HEK293 (cell line): ENCODE data around the gene LRRC34.

Source experiments
- CTCF ChIA-PET: fragments of 350-600 bp; formaldehyde crosslinking; extraction: SDS; loops from one replicate; lab custom pipeline; 2021; ENCODE audit warnings: antibody characterized with exemption; lab: Yijun Ruan, JAX
- POLR2A ChIA-PET: fragments of 300-600 bp; formaldehyde crosslinking; extraction: SDS; loops from one replicate; lab custom pipeline; 2020; ENCODE audit warnings: antibody characterized with exemption, inconsistent platforms; lab: Yijun Ruan, JAX
- H3K27ac ChIP-seq: fragments of 200-500 bp; sonication (Bioruptor generic); 2 replicates; pipeline ENCODE4 v1.5.1; 2014; ENCODE audit warnings: low read depth, low read length, control low read depth, inconsistent platforms; ENCODE audit errors: extremely low read depth
- H3K36me3 ChIP-seq, 2 experiments: fragments of 200-500 bp in 1 of 2; sonication (Bioruptor generic) in 1 of 2; 1 replicate in 1 of 2; 2 replicates in 1 of 2; pipeline ENCODE4 v1.5.1; 2014 to 2017; ENCODE audit warnings: inconsistent platforms in 2 of 2, low read length in 2 of 2; ENCODE audit not compliant: control insufficient read depth in 2 of 2, insufficient read depth in 1 of 2
- H3K4me1 ChIP-seq: fragments of 200-500 bp; sonication (Bioruptor generic); 2 replicates; pipeline ENCODE4 v1.5.1; 2014; ENCODE audit warnings: mild to moderate bottlenecking, low read length, inconsistent platforms; ENCODE audit not compliant: control insufficient read depth, insufficient read depth
- H3K4me3 ChIP-seq: 2 replicates; pipeline ENCODE4 v1.5.1; 2011; ENCODE audit warnings: low read depth, mild to moderate bottlenecking, control low read depth, low read length, moderate library complexity
- H3K9me3 ChIP-seq: fragments of 200-500 bp; sonication (Bioruptor generic); 2 replicates; pipeline ENCODE4 v1.5.1; 2014; ENCODE audit warnings: low read depth, low read length, inconsistent platforms; ENCODE audit not compliant: control insufficient read depth, insufficient read depth
- GFI1B ChIP-seq: fragments of 450-650 bp; formaldehyde crosslinking; IDR thresholded peaks from 2 replicates; pipeline ENCODE4 v1.5.1; 2016; ENCODE audit warnings: missing biosample characterization, missing genetic modification characterization
- GLI2 ChIP-seq: fragments of 450-650 bp; formaldehyde crosslinking; IDR thresholded peaks from 2 replicates; pipeline ENCODE4; 2017; ENCODE audit warnings: missing biosample characterization, missing genetic modification characterization, low read depth, borderline replicate concordance
- KLF7 ChIP-seq: fragments of 450-650 bp; formaldehyde crosslinking; IDR thresholded peaks from 2 replicates; pipeline ENCODE4 v1.5.1; 2016; ENCODE audit warnings: missing biosample characterization, missing genetic modification characterization, borderline replicate concordance
- ZFHX2 ChIP-seq: fragments of 450-650 bp; formaldehyde crosslinking; conservative IDR thresholded peaks from 2 replicates; pipeline ENCODE4 v1.5.1; 2016; ENCODE audit warnings: missing biosample characterization, missing genetic modification characterization
- ZNF138 ChIP-seq: fragments of 450-650 bp; formaldehyde crosslinking; IDR thresholded peaks from 2 replicates; pipeline ENCODE4 v1.5.1; 2016; ENCODE audit warnings: missing biosample characterization, missing genetic modification characterization, borderline replicate concordance
- ZNF423 ChIP-seq: fragments of 450-650 bp; formaldehyde crosslinking; IDR thresholded peaks from 2 replicates; pipeline ENCODE4 v1.5.1; 2016; ENCODE audit warnings: missing biosample characterization, missing genetic modification characterization
- ZNF571 ChIP-seq: fragments of 450-650 bp; formaldehyde crosslinking; IDR thresholded peaks from 2 replicates; pipeline ENCODE4 v1.5.0; 2017; ENCODE audit warnings: missing biosample characterization, missing genetic modification characterization
- ZNF610 ChIP-seq: fragments of 450-650 bp; formaldehyde crosslinking; IDR thresholded peaks from 2 replicates; pipeline ENCODE4 v1.5.1; 2016; ENCODE audit warnings: missing biosample characterization, missing genetic modification characterization, borderline replicate concordance
- ZNF660 ChIP-seq: fragments of 450-650 bp; IDR thresholded peaks from 2 replicates; pipeline ENCODE4 v1.5.1; 2018; ENCODE audit warnings: missing biosample characterization, mild to moderate bottlenecking, missing genetic modification characterization
- ZNF677 ChIP-seq: fragments of 450-650 bp; IDR thresholded peaks from 2 replicates; pipeline ENCODE4 v1.5.0; 2018; ENCODE audit warnings: missing biosample characterization, mild to moderate bottlenecking, missing genetic modification characterization, moderate library complexity
- ZSCAN30 ChIP-seq: fragments of 450-650 bp; IDR thresholded peaks from 2 replicates; pipeline ENCODE4 v1.5.1; 2018; ENCODE audit warnings: missing biosample characterization, mild to moderate bottlenecking, missing genetic modification characterization, moderate library complexity
- TF ChIP-seq, protein P1 (sequence below): fragments of 450-650 bp; formaldehyde crosslinking; IDR thresholded peaks from 2 replicates; pipeline ENCODE4 v1.5.1; 2016; ENCODE audit warnings: missing biosample characterization, missing genetic modification characterization, low read depth
- TF ChIP-seq, protein P2 (sequence below): fragments of 450-650 bp; formaldehyde crosslinking; IDR thresholded peaks from 2 replicates; pipeline ENCODE4 v1.5.1; 2016; ENCODE audit warnings: missing biosample characterization, missing genetic modification characterization
- TF ChIP-seq, protein P3 (sequence below): fragments of 450-650 bp; formaldehyde crosslinking; IDR thresholded peaks from 2 replicates; pipeline ENCODE4 v1.5.1; 2016; ENCODE audit warnings: missing biosample characterization, missing genetic modification characterization
- TF ChIP-seq, protein P4 (sequence below): IDR thresholded peaks from 2 replicates; pipeline ENCODE4 v1.6.1; 2011; ENCODE audit warnings: mild to moderate bottlenecking, low read depth, low read length, borderline replicate concordance

The LRRC34 gene

DNA sequence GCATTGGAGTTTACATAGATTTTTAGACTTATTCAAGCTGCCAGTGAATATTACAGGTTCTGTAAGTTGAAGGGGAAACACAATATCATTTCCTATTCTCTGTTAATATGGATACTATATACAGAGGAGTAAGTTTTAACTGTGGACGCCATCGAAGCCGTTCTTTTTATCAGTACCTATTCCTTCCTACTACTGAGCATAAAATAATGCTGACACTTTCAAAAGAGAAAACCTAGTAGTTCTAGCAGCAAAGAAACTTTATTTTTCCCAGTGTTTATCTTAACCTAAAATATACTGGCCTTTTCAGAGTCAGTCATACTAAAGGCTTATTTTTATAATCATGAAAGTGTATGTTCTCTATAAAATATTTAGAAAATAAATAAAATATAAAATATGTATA, 42.8 kb upstream of the LRRC34 start:
- H3K9me3 ChIP-seq = no peaks in the 10 kb centered on the region
- TF ChIP-seq, protein P1, sequence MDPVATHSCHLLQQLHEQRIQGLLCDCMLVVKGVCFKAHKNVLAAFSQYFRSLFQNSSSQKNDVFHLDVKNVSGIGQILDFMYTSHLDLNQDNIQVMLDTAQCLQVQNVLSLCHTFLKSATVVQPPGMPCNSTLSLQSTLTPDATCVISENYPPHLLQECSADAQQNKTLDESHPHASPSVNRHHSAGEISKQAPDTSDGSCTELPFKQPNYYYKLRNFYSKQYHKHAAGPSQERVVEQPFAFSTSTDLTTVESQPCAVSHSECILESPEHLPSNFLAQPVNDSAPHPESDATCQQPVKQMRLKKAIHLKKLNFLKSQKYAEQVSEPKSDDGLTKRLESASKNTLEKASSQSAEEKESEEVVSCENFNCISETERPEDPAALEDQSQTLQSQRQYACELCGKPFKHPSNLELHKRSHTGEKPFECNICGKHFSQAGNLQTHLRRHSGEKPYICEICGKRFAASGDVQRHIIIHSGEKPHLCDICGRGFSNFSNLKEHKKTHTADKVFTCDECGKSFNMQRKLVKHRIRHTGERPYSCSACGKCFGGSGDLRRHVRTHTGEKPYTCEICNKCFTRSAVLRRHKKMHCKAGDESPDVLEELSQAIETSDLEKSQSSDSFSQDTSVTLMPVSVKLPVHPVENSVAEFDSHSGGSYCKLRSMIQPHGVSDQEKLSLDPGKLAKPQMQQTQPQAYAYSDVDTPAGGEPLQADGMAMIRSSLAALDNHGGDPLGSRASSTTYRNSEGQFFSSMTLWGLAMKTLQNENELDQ (tag by site-specific recombination) = no peak
- TF ChIP-seq ZNF571 (tag by site-specific recombination) (no peak), GLI2 (tag by site-specific recombination) (no peak), ZNF677 (tag by site-specific recombination) (no peak)
- TF ChIP-seq, protein P2, sequence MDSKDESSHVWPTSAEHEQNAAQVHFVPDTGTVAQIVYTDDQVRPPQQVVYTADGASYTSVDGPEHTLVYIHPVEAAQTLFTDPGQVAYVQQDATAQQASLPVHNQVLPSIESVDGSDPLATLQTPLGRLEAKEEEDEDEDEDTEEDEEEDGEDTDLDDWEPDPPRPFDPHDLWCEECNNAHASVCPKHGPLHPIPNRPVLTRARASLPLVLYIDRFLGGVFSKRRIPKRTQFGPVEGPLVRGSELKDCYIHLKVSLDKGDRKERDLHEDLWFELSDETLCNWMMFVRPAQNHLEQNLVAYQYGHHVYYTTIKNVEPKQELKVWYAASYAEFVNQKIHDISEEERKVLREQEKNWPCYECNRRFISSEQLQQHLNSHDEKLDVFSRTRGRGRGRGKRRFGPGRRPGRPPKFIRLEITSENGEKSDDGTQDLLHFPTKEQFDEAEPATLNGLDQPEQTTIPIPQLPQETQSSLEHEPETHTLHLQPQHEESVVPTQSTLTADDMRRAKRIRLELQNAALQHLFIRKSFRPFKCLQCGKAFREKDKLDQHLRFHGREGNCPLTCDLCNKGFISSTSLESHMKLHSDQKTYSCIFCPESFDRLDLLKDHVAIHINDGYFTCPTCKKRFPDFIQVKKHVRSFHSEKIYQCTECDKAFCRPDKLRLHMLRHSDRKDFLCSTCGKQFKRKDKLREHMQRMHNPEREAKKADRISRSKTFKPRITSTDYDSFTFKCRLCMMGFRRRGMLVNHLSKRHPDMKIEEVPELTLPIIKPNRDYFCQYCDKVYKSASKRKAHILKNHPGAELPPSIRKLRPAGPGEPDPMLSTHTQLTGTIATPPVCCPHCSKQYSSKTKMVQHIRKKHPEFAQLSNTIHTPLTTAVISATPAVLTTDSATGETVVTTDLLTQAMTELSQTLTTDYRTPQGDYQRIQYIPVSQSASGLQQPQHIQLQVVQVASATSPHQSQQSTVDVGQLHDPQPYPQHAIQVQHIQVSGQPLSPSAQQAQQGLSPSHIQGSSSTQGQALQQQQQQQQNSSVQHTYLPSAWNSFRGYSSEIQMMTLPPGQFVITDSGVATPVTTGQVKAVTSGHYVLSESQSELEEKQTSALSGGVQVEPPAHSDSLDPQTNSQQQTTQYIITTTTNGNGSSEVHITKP = no peak
- TF ChIP-seq, all 188 proteins: peak for 0
- Histone ChIP-seq H3K27ac (no peak overlapping the region), H3K4me3 (no peak overlapping the region), H3K4me1 (no peaks in the 10 kb centered on the region), H3K36me3 (no peaks in the 10 kb centered on the region)
- CTCF ChIA-PET = no interaction called here
- POLR2A ChIA-PET = no interaction called here

DNA sequence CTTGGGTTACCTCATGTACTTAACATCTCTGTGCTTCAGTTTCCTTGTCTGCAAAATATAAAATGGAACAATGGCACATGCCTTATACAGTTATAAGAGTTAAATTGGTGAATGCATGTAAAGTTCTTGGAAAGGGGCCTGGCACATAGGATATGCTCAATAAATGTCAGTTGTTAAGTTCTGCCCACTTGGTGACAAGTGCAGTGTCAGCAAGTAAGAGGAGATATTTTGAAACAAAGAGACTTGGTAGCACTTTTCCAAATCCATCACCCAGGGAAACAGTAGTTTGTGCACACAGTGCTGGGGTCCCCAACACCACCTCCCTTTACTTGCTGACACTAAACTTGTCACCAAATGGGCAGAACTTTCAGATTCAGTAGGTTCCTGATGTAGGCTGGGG, 37.9 kb upstream of the LRRC34 start:
- H3K9me3 ChIP-seq = no peaks in the 10 kb centered on the region
- H3K4me1 ChIP-seq = no peaks in the 10 kb centered on the region
- CTCF ChIA-PET = interaction anchor here (0.6 kb wide), 1 partner anchor 82 kb away, joined by 3 read pairs; no protein-coding TSS in a partner anchor
- no peak overlapping the region for H3K4me3 ChIP-seq
- TF ChIP-seq GFI1B (tag by site-specific recombination) (no peak), ZNF660 (tag by site-specific recombination) (no peak), ZFHX2 (tag by site-specific recombination) (no peak), ZNF610 (no peak), ZSCAN30 (no peak), KLF7 (tag by site-specific recombination) (no peak), ZNF423 (no peak), ZNF138 (tag by site-specific recombination) (no peak)
- TF ChIP-seq, protein P3, sequence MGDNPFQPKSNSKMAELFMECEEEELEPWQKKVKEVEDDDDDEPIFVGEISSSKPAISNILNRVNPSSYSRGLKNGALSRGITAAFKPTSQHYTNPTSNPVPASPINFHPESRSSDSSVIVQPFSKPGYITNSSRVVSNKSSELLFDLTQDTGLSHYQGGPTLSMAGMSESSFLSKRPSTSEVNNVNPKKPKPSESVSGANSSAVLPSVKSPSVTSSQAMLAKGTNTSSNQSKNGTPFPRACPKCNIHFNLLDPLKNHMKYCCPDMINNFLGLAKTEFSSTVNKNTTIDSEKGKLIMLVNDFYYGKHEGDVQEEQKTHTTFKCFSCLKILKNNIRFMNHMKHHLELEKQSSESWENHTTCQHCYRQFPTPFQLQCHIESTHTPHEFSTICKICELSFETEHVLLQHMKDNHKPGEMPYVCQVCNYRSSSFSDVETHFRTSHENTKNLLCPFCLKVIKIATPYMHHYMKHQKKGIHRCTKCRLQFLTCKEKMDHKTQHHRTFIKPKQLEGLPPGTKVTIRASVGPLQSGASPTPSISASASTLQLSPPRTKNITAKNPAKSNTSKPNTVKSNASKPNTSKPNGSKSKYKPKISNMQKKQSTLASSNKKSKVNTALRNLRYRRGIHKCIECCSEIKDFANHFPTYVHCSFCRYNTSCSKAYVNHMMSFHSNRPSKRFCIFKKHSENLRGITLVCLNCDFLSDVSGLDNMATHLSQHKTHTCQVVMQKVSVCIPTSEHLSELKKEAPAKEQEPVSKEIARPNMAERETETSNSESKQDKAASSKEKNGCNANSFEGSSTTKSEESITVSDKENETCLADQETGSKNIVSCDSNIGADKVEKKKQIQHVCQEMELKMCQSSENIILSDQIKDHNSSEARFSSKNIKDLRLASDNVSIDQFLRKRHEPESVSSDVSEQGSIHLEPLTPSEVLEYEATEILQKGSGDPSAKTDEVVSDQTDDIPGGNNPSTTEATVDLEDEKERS = no peak
- TF ChIP-seq, protein P1 (tag by site-specific recombination) = no peak
- TF ChIP-seq, protein P4, sequence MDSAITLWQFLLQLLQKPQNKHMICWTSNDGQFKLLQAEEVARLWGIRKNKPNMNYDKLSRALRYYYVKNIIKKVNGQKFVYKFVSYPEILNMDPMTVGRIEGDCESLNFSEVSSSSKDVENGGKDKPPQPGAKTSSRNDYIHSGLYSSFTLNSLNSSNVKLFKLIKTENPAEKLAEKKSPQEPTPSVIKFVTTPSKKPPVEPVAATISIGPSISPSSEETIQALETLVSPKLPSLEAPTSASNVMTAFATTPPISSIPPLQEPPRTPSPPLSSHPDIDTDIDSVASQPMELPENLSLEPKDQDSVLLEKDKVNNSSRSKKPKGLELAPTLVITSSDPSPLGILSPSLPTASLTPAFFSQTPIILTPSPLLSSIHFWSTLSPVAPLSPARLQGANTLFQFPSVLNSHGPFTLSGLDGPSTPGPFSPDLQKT = no peak
- TF ChIP-seq, all 188 proteins: peak for 0
- Histone ChIP-seq H3K27ac (no peak overlapping the region), H3K36me3 (no peaks in the 10 kb centered on the region)
- POLR2A ChIA-PET = interaction anchor here (0.6 kb wide), 1 partner anchor 213 kb away, joined by 7 read pairs; no protein-coding TSS in a partner anchor
